GM21447 (cell line): ENCODE results near the gene YAP1.

Experiments used
- ATAC-seq: cut with Tn5 transposase; IDR thresholded peaks from one replicate; pipeline ENCODE4 v1.9.1; 2021; ENCODE audit not compliant: unreplicated experiment

Gene YAP1

DNA sequence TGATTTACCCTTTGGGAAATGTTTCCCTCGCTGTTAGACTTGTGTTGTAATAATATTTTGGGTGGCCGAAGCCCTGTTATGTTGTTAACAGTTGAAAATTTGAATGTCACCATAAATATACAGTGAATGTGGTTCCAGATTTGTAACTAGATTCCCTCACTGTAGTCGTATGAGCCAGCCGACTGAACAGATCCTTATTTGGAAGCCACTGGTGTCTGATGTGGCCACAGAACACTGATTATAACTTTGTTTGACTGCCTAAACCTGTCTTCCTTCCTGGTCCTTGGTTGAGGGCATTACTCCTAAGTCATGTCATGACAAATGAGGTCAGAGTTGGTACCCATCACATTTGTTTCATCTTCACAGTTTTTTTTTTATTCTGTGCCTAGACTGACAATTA is 45.4 kb downstream of the YAP1 start:
- no peak for ATAC-seq

- no peak for ATAC-seq
Observed at GRCh38 chr11:102157219-102157618, 47.0 kb downstream of the YAP1 start.

- ATAC-seq = no peak
Observed at GRCh38 chr11:102158164-102158735, 48.0 kb downstream of the YAP1 start.

GRCh38 chr11:102163368-102163767 is 53.1 kb downstream of the YAP1 start:
- no peak for ATAC-seq

DNA sequence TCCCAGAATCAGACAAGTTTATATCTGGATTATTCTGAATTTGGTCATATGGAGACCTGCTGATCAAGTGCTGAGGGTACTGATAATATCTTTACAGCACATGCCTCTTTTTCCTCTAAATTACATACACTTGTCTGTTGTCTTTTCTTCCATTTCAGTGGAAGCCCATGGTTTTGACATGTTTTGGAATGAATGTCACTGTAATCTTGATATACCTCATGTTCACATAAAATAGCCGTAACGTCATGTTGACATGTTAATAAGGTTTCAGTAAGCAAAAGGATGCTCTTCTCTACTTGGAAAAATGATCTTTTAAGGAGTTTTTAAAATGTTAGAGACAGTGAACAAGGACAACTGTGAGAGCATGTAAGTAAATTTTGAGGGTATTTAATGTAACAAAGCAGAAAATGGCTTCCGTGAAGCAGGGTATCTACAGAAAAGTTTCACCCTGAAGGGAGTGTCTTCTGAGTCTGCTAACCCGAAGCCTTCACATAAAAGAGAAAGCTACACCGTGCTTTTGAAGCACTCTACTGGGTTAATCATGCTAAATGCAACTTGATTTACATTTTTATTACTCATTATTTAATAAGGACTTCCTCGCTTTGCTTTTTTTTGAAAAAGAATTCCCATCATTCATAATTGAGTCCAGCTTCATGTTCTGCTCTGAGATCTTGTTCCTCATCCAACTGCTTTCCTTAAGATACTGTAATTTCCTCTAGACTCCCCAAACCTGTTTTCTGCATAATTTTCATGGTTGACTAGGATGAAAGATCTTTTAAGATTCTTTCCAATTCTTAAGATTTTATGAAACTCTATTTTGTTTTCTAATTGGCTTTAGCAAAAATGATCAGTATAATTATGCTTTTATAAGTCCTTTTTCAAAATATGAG is 56.2 kb downstream of the YAP1 start:
- no peak for ATAC-seq

DNA sequence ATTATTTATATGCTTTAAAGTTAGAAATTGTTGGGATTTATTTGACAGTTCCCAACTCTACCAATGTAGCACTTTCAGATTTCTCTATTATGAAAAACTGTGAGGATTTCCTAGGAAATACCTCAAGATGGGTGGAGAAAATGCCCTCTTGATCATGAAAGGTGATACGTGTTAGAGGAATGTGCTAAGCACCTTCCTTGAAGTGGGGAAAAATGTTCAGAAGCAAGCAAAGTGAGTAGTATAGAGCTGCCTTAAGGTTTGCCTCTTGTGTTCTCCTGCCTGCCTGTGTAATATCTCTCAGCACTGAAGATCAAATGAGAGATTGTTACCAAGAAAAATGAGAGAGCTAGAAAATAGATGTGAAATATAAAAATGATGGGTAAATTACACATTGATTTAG is 58.2 kb downstream of the YAP1 start:
- no peak for ATAC-seq

DNA sequence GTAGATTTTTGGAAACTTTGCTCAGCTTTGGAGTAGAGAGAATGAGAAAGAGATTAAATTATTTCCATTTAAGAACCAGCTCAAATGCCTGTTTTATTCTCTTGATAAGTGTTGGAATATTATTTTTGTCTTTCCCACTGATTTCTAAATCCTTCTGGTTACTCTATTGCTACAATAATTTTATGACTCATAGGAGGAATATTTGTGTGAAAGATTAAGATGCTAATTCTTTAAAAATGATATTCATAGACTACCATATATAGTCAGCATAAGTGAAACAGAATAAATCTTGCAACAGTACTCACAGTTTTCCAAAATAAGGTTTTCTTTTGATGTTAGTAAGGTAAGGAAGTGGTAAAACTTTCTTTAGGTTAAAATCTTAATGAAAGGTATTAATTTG is 60.9 kb downstream of the YAP1 start:
- ATAC-seq = no peak

- ATAC-seq = no peak
Observed at GRCh38 chr11:102172127-102172848, 62.0 kb downstream of the YAP1 start.

- no peak for ATAC-seq
Observed at GRCh38 chr11:102177126-102177525, 66.9 kb downstream of the YAP1 start.

DNA sequence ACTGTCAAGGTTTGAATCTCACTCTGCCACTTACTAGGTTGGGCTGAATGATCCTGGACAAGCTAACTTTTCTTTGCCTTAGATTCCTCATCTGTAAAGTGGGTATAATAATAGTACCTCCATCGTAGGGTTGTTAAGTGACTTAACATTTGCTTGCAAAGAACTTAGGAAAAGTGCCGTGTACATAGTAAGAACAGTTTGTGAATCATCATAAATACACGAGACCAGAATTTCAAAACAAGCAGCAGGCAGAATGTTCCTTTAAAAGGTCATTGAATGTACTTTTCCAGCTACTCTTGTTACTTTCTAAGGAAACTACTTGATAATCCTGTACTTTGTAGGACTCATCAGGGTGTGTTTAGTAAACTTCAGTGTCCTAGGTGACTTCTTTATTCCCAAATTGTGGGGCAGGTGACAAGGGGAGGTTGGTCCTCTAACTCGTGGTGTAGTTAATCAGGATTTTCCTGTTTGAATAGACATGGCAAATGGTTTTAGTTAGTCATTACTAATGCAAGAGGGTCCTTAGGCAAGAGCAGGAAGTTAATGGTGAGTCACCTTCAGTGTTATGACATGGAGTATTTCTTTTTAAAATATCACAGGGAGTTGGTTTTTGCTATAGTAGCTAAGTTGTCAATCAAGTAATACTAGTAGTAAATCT is 67.9 kb downstream of the YAP1 start:
- ATAC-seq = no peak

DNA sequence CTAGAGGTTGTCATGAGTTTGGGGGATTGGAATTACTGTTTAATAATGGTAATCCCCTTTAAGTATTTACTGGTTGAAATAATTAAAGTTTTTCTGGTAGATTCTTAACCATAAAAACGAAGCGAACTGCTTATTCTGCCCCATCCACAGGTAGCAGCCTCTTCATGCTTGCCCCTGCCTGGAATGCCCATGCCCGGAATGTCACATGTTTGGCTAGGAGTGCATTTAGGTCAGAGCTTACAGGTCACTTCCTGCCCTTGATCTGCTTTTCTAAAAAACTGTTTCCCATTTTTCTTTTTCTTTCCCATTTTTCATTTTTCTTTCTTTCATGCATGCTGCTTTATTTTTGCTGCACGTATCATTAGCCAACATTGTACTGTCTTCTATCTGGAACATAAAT is 69.1 kb downstream of the YAP1 start:
- ATAC-seq = no peak

GRCh38 chr11:102184269-102184987 is 74.2 kb downstream of the YAP1 start:
- no peak for ATAC-seq

- ATAC-seq = no peak
Observed at GRCh38 chr11:102186551-102187191, 76.4 kb downstream of the YAP1 start.

- no peak for ATAC-seq
Observed at GRCh38 chr11:102187416-102188151, 77.3 kb downstream of the YAP1 start.

DNA sequence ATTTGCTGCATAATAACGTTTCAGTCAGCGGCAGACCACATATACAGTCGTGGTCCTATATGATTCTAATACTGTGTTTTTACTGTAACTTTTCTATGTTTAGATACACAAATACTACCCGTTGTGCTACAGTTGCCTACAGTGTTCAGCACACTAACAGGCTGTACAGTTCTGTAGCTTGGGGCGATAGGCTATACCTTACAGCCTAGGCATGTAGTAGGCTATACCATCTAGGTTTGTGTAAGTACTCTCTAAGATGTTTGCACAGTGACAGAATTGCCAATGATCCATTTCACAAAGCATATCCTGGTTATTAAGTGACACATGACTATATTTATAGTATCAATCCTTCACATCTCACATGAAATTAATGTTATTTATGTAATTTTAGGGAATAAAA is 78.2 kb downstream of the YAP1 start:
- ATAC-seq = no peak

GRCh38 chr11:102191832-102192231 is 81.6 kb downstream of the YAP1 start:
- ATAC-seq = no peak

- ATAC-seq = no peak
Observed at GRCh38 chr11:102192349-102193066, 82.3 kb downstream of the YAP1 start.

DNA sequence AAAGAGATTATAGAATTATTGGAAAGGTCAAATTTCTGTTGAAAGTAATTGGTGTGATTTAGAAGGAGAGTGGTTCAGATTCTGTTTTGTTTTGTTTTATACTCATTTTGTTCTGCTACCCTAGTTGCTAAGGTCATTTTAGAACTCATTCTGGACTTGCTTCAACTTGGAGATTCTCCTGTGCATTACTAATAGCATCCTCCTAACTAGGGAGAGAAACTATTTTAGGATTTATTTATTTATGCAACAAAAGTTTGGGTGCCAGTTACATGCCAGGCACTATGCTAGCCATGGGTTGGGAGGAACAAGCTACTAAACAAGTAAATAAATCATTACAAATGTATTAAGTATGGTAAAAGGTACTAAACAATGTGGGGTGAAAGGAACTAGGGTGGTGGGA is 84.0 kb downstream of the YAP1 start:
- no peak for ATAC-seq

- ATAC-seq = no peak
Observed at GRCh38 chr11:102194990-102195389, 84.7 kb downstream of the YAP1 start.
